ENCODE measurements around the gene FAM118B. TPM values are rescaled to one million over a fixed set of nuclear protein-coding genes. Genes with fewer than 3 reads are reported as not detected.

FAM118B gene
- total RNA-seq, result 10 to 100 TPM in 1 of 2 experiments, 1 to 10 TPM in 1; 9.4 to 11.9 TPM

- Mint-ChIP-seq H3K9me3 (no peaks in the 10 kb centered on the region), H3K27ac (peak within 1 kb of the TSS; percentile 94), H3K27me3 (peaks cover 3% of the 10 kb centered on the region), H3K4me3 (peak within 1 kb of the TSS; percentile 98), H3K4me1 (peaks cover 33% of the 10 kb centered on the region), H3K36me3 (ENCODE audit: low read depth) (peaks cover 22% of the 10 kb centered on the region)
- ChIA-PET POLR2A (interaction anchor here (0.6 kb wide), 1 partner anchor 9 kb away, joined by 8 read pairs; no protein-coding TSS in a partner anchor), CTCF (interaction anchor here (0.9 kb wide), 1 partner anchor 70 kb away, joined by 4 read pairs; no protein-coding TSS in a partner anchor)
- DNase-seq, result peak; percentile 98
Observed at GRCh38 chr11:126211236-126212088, at the start of gene FAM118B, which contains the start of gene RPUSD4. FAM118B (plus strand) TSS chr11:126211782; CDS start chr11:126235002, 23,220 bp downstream. RPUSD4 (minus strand) TSS chr11:126211650; CDS start chr11:126211638, 12 bp downstream.

GRCh38 chr11:126162306-126163030 is 49.1 kb upstream of the FAM118B start:
- CTCF ChIA-PET, result no interaction called here
- H3K27ac Mint-ChIP-seq, result no peak overlapping the region
- H3K27me3 Mint-ChIP-seq, result no peaks in the 10 kb centered on the region
- no peaks in the 10 kb centered on the region for H3K36me3 Mint-ChIP-seq (ENCODE audit: low read depth)
- no peaks in the 10 kb centered on the region for H3K9me3 Mint-ChIP-seq
- no peak overlapping the region for H3K4me3 Mint-ChIP-seq
- DNase-seq, result no peak
- peaks cover 14% of the 10 kb centered on the region for H3K4me1 Mint-ChIP-seq
- POLR2A ChIA-PET, result no interaction called here

GRCh38 chr11:126163074-126163700 is 48.4 kb upstream of the FAM118B start:
- POLR2A ChIA-PET, result no interaction called here
- Mint-ChIP-seq H3K4me3 (no peak overlapping the region), H3K36me3 (ENCODE audit: low read depth) (no peaks in the 10 kb centered on the region), H3K27me3 (no peaks in the 10 kb centered on the region), H3K27ac (no peak overlapping the region), H3K9me3 (no peaks in the 10 kb centered on the region), H3K4me1 (peaks cover 14% of the 10 kb centered on the region)
- DNase-seq, result no peak
- CTCF ChIA-PET, result no interaction called here

GRCh38 chr11:126163779-126164178 is 47.8 kb upstream of the FAM118B start:
- Mint-ChIP-seq H3K4me1 (peaks cover 14% of the 10 kb centered on the region), H3K9me3 (no peaks in the 10 kb centered on the region), H3K27me3 (peaks cover 5% of the 10 kb centered on the region), H3K27ac (no peak overlapping the region), H3K4me3 (no peak overlapping the region), H3K36me3 (ENCODE audit: low read depth) (no peaks in the 10 kb centered on the region)
- ChIA-PET CTCF (no interaction called here), POLR2A (no interaction called here)
- no peak for DNase-seq

- ChIA-PET POLR2A (no interaction called here), CTCF (no interaction called here)
- Mint-ChIP-seq H3K27me3 (peaks cover 5% of the 10 kb centered on the region), H3K36me3 (ENCODE audit: low read depth) (no peaks in the 10 kb centered on the region), H3K27ac (no peak overlapping the region), H3K4me3 (no peak overlapping the region), H3K4me1 (peaks cover 14% of the 10 kb centered on the region), H3K9me3 (no peaks in the 10 kb centered on the region)
- DNase-seq, result no peak
Observed at GRCh38 chr11:126164781-126165180, 46.8 kb upstream of the FAM118B start.

- Mint-ChIP-seq H3K4me1 (peaks cover 14% of the 10 kb centered on the region), H3K4me3 (no peak overlapping the region), H3K9me3 (no peaks in the 10 kb centered on the region), H3K27ac (no peak overlapping the region), H3K27me3 (peaks cover 5% of the 10 kb centered on the region), H3K36me3 (ENCODE audit: low read depth) (no peaks in the 10 kb centered on the region)
- ChIA-PET POLR2A (no interaction called here), CTCF (no interaction called here)
- no peak for DNase-seq
Observed at GRCh38 chr11:126165311-126165720, 46.3 kb upstream of the FAM118B start.

- no peak overlapping the region for H3K27ac Mint-ChIP-seq
- no peak overlapping the region for H3K4me3 Mint-ChIP-seq
- POLR2A ChIA-PET, result no interaction called here
- no peaks in the 10 kb centered on the region for H3K36me3 Mint-ChIP-seq (ENCODE audit: low read depth)
- peaks cover 14% of the 10 kb centered on the region for H3K4me1 Mint-ChIP-seq
- H3K27me3 Mint-ChIP-seq, result peaks cover 5% of the 10 kb centered on the region
- no peaks in the 10 kb centered on the region for H3K9me3 Mint-ChIP-seq
- no peak for DNase-seq
- CTCF ChIA-PET, result no interaction called here
Observed at GRCh38 chr11:126165757-126166156, 45.8 kb upstream of the FAM118B start.

- Mint-ChIP-seq H3K4me3 (no peak overlapping the region), H3K4me1 (peaks cover 14% of the 10 kb centered on the region), H3K9me3 (no peaks in the 10 kb centered on the region), H3K36me3 (ENCODE audit: low read depth) (no peaks in the 10 kb centered on the region), H3K27me3 (peaks cover 5% of the 10 kb centered on the region), H3K27ac (no peak overlapping the region)
- CTCF ChIA-PET, result no interaction called here
- POLR2A ChIA-PET, result no interaction called here
- DNase-seq, result no peak
Observed at GRCh38 chr11:126166413-126166812, 45.2 kb upstream of the FAM118B start.

- Mint-ChIP-seq H3K4me1 (peaks cover 14% of the 10 kb centered on the region), H3K27me3 (peaks cover 5% of the 10 kb centered on the region), H3K27ac (no peak overlapping the region), H3K9me3 (no peaks in the 10 kb centered on the region), H3K4me3 (no peak overlapping the region), H3K36me3 (ENCODE audit: low read depth) (no peaks in the 10 kb centered on the region)
- DNase-seq, result no peak
- ChIA-PET CTCF (interaction anchor here (0.5 kb wide), 1 partner anchor 29 kb away, joined by 4 read pairs; no protein-coding TSS in a partner anchor), POLR2A (no interaction called here)
Observed at GRCh38 chr11:126167488-126167887, 44.1 kb upstream of the FAM118B start.

GRCh38 chr11:126169291-126169690 is 42.3 kb upstream of the FAM118B start:
- Mint-ChIP-seq H3K4me3 (no peak overlapping the region), H3K9me3 (no peaks in the 10 kb centered on the region), H3K36me3 (ENCODE audit: low read depth) (no peaks in the 10 kb centered on the region), H3K27ac (no peak overlapping the region), H3K4me1 (peaks cover 1% of the 10 kb centered on the region), H3K27me3 (peaks cover 5% of the 10 kb centered on the region)
- POLR2A ChIA-PET, result no interaction called here
- DNase-seq, result no peak
- CTCF ChIA-PET, result interaction anchor here (1.4 kb wide), 1 partner anchor 9 kb away, joined by 3 read pairs; no protein-coding TSS in a partner anchor

GRCh38 chr11:126172596-126173038 is 39.0 kb upstream of the FAM118B start:
- CTCF ChIA-PET, result no interaction called here
- H3K9me3 Mint-ChIP-seq, result no peaks in the 10 kb centered on the region
- H3K27me3 Mint-ChIP-seq, result peaks cover 5% of the 10 kb centered on the region
- DNase-seq, result no peak
- H3K4me3 Mint-ChIP-seq, result no peak overlapping the region
- no peaks in the 10 kb centered on the region for H3K4me1 Mint-ChIP-seq
- no peak overlapping the region for H3K27ac Mint-ChIP-seq
- no peaks in the 10 kb centered on the region for H3K36me3 Mint-ChIP-seq (ENCODE audit: low read depth)
- POLR2A ChIA-PET, result no interaction called here

GRCh38 chr11:126173257-126173656 is 38.3 kb upstream of the FAM118B start:
- DNase-seq, result no peak
- H3K9me3 Mint-ChIP-seq, result no peaks in the 10 kb centered on the region
- ChIA-PET CTCF (no interaction called here), POLR2A (no interaction called here)
- H3K27ac Mint-ChIP-seq, result no peak overlapping the region
- no peaks in the 10 kb centered on the region for H3K4me1 Mint-ChIP-seq
- no peak overlapping the region for H3K4me3 Mint-ChIP-seq
- peaks cover 5% of the 10 kb centered on the region for H3K27me3 Mint-ChIP-seq
- H3K36me3 Mint-ChIP-seq (ENCODE audit: low read depth), result no peaks in the 10 kb centered on the region

GRCh38 chr11:126174816-126175215 is 36.8 kb upstream of the FAM118B start:
- Mint-ChIP-seq H3K4me1 (no peaks in the 10 kb centered on the region), H3K27ac (no peak overlapping the region), H3K9me3 (no peaks in the 10 kb centered on the region), H3K27me3 (no peaks in the 10 kb centered on the region), H3K4me3 (no peak overlapping the region), H3K36me3 (ENCODE audit: low read depth) (no peaks in the 10 kb centered on the region)
- no peak for DNase-seq
- ChIA-PET CTCF (no interaction called here), POLR2A (no interaction called here)
